Activated CD8-positive, alpha-beta memory T cell treated with anti-CD3 and anti-CD28 coated beads, Interleukin-2, amount 50 U/mL, for 4 hours (primary cell): ENCODE measurements around the gene LRWD1.
"Not testable (repeated sequence)": the region's sequence is repeated elsewhere in the genome, so short reads cannot be mapped to it uniquely, and the experiment has no call there.

Source experiments
- DNase-seq: peaks from one replicate; pipeline ENCODE4 v3.0.0-alpha.2; 2020

LRWD1 gene

GRCh38 chr7:102469351-102469971 is 4.7 kb downstream of the LRWD1 start:
- DNase-seq, result no peak

DNA sequence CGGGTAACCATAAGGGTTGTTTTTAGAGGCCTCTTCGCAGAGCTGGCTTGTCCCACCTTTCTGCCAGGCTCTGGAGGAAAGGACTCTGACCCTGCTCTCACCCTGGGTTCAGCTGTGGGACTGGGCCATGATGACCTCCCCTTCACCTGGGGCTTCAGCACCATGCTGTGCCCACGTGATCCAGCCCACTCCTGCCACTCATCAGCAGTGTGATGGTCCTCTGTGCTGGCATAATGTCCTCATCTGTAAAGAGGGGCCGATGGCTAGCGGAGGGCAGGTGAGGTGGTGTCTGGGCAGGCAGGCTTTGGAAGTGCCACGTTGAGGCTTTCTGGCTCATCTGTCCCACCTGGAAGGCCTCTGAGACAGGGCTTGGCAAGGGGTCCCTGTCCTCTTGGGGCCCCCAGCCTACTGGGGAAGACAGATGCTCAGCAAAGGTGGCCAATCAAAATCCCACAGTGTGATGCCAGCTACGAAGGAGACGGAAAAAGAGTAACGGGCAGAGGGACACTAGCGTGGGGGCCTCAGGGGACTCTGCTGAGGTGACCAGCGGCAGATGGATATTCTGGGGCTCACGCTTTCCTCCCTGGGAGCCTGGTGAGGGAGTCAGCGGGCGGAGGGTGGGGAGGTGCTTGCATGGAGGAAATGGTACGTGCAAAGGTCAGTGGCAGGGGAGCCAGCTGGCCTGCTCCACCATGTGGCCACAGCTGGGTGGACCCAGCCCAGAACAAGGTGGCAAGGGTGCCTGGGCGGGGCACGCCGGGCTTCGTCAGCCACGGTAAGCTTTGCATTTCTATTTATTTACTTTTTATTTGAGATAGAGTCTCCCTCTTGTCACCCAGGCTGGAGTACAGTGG is 5.4 kb downstream of the LRWD1 start:
- DNase-seq, result no peak

DNA sequence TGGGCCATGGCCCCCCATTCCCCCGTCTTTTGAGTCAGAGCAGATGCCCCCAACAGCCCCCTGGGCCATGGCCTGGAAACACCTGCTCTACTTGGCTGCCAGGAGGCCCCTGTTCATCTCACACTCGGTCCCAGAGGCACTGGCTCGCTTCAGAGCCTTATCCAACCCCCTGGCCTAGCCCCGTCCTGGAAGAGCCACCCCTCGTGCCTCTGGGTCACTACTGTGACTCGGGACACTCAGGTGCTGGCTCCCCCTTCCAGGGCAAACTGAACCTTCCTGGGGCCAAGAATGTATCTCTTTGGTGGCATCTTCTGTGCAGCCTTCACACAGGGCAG is 7.0 kb downstream of the LRWD1 start:
- no peak for DNase-seq

DNA sequence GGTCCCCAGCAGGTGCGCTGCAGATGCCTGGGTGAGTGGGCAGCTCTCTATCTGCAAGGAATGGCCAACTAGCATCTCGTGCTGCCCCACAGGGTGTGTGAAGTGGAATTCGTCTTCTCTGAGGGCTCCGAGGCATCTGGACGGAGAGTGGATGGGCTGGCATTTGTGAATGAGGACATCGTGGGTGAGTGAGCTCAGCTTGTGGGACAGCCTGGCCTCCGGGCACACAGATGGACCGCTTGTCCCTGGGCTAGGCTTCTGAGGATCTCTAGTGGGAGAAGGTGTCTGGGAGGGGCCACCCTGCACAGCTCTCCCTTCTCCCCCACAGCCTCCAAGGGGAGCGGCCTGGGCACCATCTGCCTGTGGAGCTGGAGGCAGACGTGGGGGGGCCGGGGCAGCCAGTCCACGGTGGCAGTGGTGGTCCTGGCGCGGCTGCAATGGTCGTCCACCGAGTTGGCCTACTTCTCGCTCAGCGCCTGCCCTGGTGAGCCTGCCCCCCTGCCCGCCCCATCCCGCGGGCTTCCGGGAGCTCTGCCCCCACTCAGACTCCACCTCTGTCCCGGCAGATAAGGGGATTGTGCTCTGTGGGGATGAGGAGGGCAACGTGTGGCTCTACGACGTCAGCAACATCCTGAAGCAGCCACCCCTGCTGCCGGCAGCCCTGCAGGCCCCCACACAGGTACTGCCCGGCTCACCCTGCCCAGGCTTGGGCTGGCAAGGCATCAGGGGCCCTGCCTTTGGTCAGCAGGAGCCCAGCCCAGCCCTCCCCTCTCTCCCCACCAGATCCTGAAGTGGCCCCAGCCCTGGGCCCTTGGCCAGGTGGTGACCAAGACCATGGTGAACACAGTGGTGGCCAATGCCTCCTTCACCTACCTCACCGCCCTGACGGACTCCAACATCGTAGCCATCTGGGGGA is 7.6 kb downstream of the LRWD1 start:
- no peak for DNase-seq

- DNase-seq, result no peak
Measured at GRCh38 chr7:102473271-102473991, 8.6 kb downstream of the LRWD1 start.

DNA sequence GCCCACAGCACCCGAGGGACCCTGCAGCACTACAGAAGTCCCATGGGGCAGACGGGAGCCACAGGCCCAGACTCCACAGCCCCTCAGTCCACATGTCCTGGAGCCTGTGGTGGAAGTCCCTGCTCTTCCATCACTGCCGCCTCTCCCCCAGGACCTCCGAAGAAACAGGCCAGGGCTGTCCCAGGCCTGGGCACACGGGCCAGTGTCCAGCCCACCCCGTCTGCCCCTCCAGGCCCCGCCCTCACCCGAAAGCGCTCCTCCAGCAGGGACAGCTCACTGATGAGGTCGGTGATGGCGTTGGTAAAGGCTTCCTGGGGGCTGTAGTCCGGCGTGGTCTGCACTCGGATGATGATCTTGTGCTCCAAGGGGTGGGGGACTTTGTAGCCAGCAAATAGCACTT is 9.3 kb downstream of the LRWD1 start:
- not testable (repeated sequence) for DNase-seq

DNA sequence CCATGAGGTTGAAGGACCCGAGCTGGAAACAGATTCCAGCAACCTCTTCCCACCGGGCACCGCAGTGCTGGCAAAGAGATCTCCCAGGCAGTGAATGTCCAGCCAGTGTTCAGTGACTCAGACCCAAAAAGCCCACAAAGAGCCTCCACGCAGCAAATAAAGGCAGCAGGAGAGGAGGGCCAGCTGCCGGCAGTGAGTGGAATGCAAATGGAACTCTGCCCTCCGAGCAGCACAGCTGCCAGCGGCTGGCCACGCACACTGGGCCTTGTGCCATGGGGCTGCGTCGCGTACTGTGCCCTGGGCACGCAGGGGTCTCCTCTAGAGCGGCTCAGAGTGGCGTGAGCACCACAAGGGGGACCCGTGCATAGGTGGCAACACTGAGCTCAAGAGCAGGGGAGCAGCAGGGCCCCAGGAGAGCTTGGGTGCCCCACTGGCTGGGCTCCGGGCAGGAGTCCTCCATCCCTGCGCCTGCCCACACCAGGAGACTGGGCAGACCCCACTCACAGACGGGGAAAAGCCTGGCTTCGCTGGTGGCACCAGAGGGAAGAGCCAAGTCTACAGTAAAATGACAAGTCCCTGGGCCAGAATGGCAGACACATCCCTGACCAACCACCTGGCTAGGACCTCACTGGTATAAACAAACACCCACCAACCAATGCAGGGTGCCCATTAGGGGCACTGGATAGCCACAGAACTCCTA is 10.1 kb downstream of the LRWD1 start:
- not testable (repeated sequence) for DNase-seq

GRCh38 chr7:102478314-102479208 is 13.8 kb downstream of the LRWD1 start, which contains the start of gene POLR2J:
Gene POLR2J, minus strand, starts transcription at chr7:102478922. Its CDS starts 62 bp downstream, at chr7:102478860.
- DNase-seq, result peak; percentile 99

DNA sequence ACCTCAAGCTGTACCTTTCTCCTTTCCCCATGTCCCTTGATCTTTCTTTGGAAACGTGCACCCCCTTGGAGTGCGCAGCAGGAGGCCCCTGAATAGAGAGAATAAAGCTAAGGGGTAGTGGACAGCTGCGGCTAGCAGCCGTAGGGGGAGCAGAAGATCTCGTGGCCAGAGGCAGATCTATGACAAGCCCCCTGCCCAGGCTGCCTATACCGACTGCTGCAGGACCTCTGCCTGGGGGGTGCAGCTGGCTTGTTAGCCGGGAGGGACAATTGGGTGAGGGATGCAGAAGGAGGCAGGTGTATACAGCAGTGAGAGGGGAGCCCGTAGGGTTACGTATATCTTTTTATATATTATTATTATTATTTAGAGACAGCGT is 14.4 kb downstream of the LRWD1 start:
- DNase-seq, result not testable (repeated sequence)

DNA sequence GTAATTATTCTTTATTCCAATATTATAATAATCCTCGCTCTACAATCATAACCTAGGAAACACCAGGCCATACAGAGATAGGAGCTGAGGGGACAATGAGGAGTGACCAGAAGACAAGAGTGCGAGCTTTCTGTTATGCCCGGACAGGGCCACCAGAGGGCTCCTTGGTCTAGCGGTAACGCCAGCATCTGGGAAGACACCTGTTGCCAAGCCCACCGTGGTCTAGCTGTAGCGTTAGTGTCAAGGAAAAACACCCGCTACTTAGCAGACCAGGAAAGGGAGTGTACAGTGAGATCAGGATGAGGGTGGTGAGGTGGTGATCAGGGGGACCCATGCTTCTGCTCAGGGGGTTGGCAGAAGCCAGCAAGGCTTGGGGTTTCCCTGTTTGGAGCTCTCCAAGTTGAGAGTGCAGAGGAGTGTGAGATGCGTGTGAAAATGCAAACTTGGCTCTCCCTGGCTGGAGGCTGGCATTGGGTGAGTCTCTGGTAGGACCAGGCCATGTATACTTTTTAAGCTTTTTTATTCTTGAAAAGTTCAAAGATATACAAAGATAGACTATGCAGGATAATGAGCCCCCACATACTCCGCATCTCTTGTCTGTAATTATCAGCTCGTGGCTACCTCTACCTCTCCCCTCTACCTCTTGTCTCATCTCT is 15.3 kb downstream of the LRWD1 start:
- DNase-seq, result not testable (repeated sequence)

- DNase-seq, result not testable (repeated sequence)
Measured at GRCh38 chr7:102481962-102482361, 17.2 kb downstream of the LRWD1 start.

- DNase-seq, result not testable (repeated sequence)
Measured at GRCh38 chr7:102484317-102484716, 19.5 kb downstream of the LRWD1 start.

DNA sequence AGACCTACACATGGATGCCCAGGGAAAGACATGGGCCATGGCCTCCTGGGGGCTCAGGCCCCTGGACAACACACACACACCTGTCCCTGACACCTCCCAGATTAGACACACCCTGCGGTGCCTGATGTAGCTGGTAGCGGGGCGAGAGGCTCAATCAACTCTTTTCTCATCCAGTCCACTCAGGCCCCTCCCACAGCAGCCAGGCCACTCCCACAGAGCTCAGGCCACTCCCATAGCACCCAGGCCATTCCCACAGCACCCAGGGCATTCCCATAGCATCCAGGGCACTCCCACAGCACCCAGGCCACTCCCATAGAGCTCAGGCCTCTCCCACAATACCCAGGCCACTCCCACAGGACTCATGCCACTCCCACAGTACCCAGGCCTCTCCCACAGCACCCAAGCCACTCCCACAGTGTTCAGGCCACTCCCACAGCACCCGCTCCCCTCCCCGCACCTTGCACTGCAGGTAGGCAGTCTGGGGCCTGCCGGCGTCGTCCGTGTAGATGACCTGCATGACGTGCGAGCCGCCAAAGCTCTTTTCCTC is 25.8 kb downstream of the LRWD1 start:
- peak; percentile 16 for DNase-seq

GRCh38 chr7:102493220-102493935 is 28.6 kb downstream of the LRWD1 start:
- peak; percentile 16 for DNase-seq

GRCh38 chr7:102494026-102494425 is 29.2 kb downstream of the LRWD1 start:
- DNase-seq, result peak; percentile 19

DNA sequence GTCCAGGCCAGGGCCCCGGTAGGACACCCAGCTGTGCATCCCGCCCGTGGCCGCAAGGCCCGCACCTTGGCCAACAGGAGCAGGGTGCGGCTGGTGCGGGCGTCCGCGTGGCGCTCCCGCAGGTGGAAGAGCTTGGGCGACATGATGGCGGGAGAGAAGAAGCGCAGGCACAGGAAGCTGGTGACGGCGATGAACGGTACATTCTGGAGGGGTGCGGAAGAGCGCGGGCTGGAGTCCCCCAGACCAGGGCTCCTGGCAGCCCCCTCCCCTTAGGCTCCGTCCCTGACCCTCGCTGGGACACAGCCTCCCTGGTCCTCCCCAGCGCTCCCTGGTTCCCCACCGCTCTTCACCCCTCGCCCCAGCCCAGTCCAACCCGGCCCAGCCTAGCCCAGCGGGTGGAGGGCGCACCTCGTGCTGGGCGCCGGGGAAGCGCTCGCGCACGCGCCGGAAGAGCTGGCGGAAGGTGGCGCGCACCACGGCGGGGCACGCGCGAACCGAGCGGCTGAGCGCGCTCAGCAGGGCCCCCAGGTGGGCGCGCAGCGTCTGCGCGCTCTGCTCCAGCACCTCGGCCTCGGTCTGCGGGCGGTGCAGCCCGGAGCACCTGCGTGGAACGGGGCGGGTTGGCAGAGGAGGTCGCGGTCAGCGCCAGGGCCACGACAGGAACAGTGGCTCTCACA is 29.8 kb downstream of the LRWD1 start:
- not testable (repeated sequence) for DNase-seq

DNA sequence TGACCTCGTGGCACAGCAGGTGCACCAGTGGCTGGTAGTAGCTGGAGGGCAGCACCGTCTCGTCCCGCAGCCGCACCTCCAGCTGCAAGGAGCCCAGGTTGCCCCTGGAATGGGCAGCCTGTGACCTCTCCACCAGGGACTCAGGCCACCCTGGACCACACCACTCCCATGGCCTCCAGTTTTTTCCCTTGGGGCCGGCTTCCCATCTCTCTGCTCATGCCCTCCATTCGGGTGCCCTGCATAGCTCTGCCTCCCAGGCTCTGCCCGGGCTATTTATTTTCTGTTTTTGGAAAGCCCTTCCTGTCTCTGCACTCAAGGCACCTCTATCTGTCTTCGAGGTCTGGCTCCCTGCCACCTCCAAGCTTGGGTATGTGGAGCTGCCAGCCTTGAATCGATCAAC is 32.1 kb downstream of the LRWD1 start:
- peak; percentile 16 for DNase-seq

- DNase-seq, result not testable (repeated sequence)
Measured at GRCh38 chr7:102497308-102497707, 32.5 kb downstream of the LRWD1 start.

- DNase-seq, result not testable (repeated sequence)
Measured at GRCh38 chr7:102498321-102498720, 33.5 kb downstream of the LRWD1 start.
